Measurements from ENCODE around the gene CD48.
A peak's percentile ranks its signal among the peaks of the same experiment; 100 is the strongest.

Gene CD48

DNA sequence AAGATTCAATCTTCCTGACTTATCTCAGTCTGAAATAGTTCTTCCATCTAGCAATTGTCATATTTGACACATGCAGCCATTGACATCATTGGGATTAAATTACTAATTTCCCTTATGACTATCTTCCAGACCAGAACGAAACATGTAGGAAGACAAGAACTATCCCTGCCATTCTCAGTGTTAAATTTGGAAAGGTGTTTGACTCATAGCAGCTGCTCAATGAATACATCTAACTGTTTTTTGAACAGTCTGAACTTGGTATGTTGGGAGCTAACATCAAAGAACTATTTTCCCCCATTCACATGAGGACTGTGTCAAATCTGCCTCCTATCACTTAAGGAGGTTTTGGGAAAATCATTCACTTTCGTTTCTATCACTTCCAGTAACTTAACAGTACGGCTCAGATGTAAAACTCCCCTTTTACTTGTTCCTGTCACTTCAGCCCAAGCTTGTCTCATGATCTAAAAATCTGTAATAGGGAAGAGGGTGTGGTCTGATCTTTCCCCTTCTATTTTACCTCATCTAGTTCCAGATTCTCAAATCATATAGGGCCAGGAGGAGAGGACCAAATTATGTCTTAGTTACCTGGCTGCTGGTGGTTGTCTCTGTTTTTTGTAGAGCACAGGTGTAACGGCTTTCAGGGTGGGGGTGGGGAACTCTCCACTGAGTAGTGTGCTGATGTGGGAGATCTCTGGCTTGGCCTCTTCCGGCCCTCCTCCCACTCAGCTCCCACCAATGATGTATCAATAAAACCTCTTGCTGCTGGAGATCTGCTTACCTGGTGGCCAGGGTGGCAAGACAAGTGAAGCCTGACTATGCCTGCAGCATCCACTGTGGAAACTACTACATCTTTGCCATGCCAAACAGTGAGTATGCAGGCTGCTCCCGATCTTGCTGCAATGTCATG is 38.6 kb downstream of the CD48 start:
- TF ChIP-seq, protein P1, sequence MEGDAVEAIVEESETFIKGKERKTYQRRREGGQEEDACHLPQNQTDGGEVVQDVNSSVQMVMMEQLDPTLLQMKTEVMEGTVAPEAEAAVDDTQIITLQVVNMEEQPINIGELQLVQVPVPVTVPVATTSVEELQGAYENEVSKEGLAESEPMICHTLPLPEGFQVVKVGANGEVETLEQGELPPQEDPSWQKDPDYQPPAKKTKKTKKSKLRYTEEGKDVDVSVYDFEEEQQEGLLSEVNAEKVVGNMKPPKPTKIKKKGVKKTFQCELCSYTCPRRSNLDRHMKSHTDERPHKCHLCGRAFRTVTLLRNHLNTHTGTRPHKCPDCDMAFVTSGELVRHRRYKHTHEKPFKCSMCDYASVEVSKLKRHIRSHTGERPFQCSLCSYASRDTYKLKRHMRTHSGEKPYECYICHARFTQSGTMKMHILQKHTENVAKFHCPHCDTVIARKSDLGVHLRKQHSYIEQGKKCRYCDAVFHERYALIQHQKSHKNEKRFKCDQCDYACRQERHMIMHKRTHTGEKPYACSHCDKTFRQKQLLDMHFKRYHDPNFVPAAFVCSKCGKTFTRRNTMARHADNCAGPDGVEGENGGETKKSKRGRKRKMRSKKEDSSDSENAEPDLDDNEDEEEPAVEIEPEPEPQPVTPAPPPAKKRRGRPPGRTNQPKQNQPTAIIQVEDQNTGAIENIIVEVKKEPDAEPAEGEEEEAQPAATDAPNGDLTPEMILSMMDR (conservative IDR thresholded peaks at IDR 0.05; ENCODE audit: low read depth, low read length): no peak
- Histone ChIP-seq H3K4me1 (ENCODE audit: low read depth, poor library complexity, severe bottlenecking) (peaks cover 58% of the 10 kb centered on the region), H4K20me1 (ENCODE audit: insufficient read depth) (no peaks in the 10 kb centered on the region), H3K27me3 (ENCODE audit: insufficient read depth, low read depth) (no peaks in the 10 kb centered on the region), H3K4me3 (IDR thresholded peaks at IDR 0.05; ENCODE audit: insufficient read depth, low read depth, low read length) (peak overlapping the region; percentile 24), H2AFZ (ENCODE audit: low read depth) (peak overlapping the region; percentile 32; the same call in 1 of the 2 replicates), H3K9ac (no peak overlapping the region), H3K36me3 (ENCODE audit: insufficient read depth) (no peaks in the 10 kb centered on the region), H3K27ac (peak overlapping the region; percentile 65; the same call in 1 of the 2 replicates), H3K4me2 (peak overlapping the region; percentile 61), H3K79me2 (ENCODE audit: insufficient read depth, low read depth) (no peaks in the 10 kb centered on the region)

DNA sequence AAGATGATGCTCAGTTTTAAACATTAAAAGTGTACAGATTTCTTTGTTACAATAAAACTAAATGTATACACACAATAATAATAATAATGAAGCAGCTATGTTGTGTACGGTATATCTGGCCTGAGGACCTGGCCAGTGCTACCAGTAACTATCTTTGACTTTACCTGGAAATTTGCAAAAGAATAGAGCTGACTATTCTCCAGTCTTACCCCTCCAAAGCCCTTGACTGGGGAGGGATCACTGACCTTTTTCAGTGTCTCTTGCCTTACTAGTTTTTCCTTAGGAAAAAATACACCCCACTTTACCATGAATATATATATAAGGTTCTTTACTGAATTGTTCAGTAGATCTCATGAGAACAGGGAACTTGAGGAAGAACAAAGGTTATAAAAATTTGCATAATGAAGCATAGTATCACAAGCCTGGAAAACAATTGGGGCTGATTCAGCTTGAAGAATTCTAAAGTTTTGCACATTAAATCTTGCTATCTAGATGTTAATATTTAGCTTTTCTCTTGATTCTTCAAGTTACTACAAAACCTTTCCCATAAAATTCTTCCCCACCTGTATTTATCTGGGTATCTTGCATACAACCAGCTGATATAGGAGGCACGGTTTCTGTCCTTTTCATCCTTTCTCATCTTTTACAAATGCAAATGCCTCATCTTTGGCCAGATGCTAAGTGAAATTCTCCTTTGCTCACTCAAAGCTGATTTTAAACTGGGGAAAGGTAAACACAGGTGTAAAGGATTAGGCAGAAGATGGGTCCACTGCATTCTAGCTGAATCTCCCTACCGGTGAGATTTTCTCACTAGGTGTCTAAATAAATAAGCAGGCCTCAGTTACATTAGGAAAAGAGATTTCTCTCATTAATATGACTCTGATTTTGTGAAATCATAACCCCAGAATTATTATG is 39.8 kb downstream of the CD48 start:
- Histone ChIP-seq H4K20me1 (ENCODE audit: insufficient read depth) (no peaks in the 10 kb centered on the region), H3K36me3 (ENCODE audit: insufficient read depth) (no peaks in the 10 kb centered on the region), H3K27me3 (ENCODE audit: insufficient read depth, low read depth) (no peaks in the 10 kb centered on the region), H2AFZ (ENCODE audit: low read depth) (no peak overlapping the region), H3K4me2 (peak overlapping the region; percentile 61; the same call in 1 of the 2 replicates), H3K4me1 (ENCODE audit: low read depth, poor library complexity, severe bottlenecking) (peaks cover 56% of the 10 kb centered on the region), H3K9ac (no peak overlapping the region), H3K4me3 (IDR thresholded peaks at IDR 0.05; ENCODE audit: insufficient read depth, low read depth, low read length) (no peak overlapping the region), H3K27ac (no peak overlapping the region), H3K79me2 (ENCODE audit: insufficient read depth, low read depth) (no peaks in the 10 kb centered on the region)
- TF ChIP-seq, protein P1 (conservative IDR thresholded peaks at IDR 0.05; ENCODE audit: low read depth, low read length): no peak

DNA sequence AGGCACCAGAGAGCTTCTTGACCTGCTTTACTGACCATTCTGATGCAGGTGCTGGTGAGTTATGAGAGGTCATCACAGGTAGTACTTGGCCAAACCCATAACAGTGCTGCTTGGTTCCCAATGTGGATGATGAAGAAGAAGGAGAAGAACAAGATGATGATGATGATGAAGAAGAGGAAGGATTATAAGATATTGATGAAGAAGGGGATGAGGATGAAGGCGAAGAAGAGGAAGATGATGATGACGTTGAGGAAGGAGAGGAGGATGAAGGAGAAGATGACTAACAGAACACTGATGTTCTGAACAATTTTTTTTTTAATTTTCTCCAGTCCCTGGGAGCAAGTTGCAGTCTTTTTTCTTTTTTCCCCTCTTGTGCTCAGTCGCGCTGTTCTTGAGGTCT is 40.9 kb downstream of the CD48 start:
- Histone ChIP-seq H3K4me2 (no peak overlapping the region), H4K20me1 (ENCODE audit: insufficient read depth) (no peaks in the 10 kb centered on the region), H3K36me3 (ENCODE audit: insufficient read depth) (no peaks in the 10 kb centered on the region), H3K27me3 (ENCODE audit: insufficient read depth, low read depth) (no peaks in the 10 kb centered on the region), H3K79me2 (ENCODE audit: insufficient read depth, low read depth) (no peaks in the 10 kb centered on the region), H3K27ac (no peak overlapping the region), H2AFZ (ENCODE audit: low read depth) (no peak overlapping the region), H3K9ac (no peak overlapping the region), H3K4me3 (IDR thresholded peaks at IDR 0.05; ENCODE audit: insufficient read depth, low read depth, low read length) (no peak overlapping the region), H3K4me1 (ENCODE audit: low read depth, poor library complexity, severe bottlenecking) (peaks cover 45% of the 10 kb centered on the region)
- TF ChIP-seq, protein P1 (conservative IDR thresholded peaks at IDR 0.05; ENCODE audit: low read depth, low read length): no peak

DNA sequence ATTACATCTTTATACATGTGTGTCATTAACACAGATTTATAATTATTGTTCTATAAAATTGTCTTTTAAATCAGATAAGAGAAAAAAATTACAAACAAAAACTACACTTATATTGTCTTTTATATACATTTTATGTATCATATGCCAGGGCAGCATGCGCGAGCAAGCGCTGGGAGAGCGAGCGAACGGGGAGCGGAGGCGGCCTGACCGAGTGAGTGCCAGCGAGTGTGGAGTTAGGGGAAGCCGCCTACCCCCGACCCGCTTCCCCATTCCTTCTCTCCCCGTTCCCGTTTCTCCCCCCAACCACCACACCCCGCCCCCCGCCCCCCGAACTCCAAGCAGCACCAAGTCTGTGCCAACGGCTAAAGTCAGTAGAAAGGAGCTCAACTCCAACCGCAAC is 41.8 kb downstream of the CD48 start:
- H3K4me1 ChIP-seq (ENCODE audit: low read depth, poor library complexity, severe bottlenecking): peaks cover 40% of the 10 kb centered on the region
- no peak overlapping the region for H3K4me2 ChIP-seq
- TF ChIP-seq, protein P1 (conservative IDR thresholded peaks at IDR 0.05; ENCODE audit: low read depth, low read length): no peak
- H2AFZ ChIP-seq (ENCODE audit: low read depth): no peak overlapping the region
- no peak overlapping the region for H3K27ac ChIP-seq
- no peaks in the 10 kb centered on the region for H3K27me3 ChIP-seq (ENCODE audit: insufficient read depth, low read depth)
- no peak overlapping the region for H3K9ac ChIP-seq
- no peaks in the 10 kb centered on the region for H4K20me1 ChIP-seq (ENCODE audit: insufficient read depth)
- no peaks in the 10 kb centered on the region for H3K36me3 ChIP-seq (ENCODE audit: insufficient read depth)
- H3K4me3 ChIP-seq (IDR thresholded peaks at IDR 0.05; ENCODE audit: insufficient read depth, low read depth, low read length): no peak overlapping the region
- no peaks in the 10 kb centered on the region for H3K79me2 ChIP-seq (ENCODE audit: insufficient read depth, low read depth)
